HPDE6-E6E7 (cell line): ENCODE data around the gene STIP1.
A peak's percentile ranks its signal among the peaks of the same experiment; 100 is the strongest.

Source experiments
- DNase-seq: peaks from one replicate; pipeline ENCODE4 v3.0.0; 2011; ENCODE audit warnings: missing footprints; ENCODE audit errors: extremely low spot score

The STIP1 gene

DNA sequence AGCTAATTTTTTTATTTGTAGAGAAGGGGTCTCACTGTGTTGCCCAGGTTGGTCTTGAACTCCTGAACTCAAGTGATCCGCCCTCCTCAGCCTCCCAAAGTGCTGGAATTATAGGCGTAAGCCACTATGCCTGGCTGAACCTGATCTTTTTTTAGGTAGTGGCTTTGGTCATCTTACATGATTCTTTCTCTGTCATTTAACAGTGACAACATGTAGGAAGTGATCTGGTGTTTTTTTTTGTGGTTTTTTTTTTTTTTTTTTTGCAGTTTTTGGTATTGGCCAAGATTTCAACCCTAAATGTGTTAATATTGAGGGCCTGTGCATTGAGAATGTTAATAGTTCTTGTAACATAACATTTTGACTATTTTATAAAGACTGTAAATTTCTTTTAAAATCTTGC lies 12.5 kb downstream of the STIP1 start:
- no peak for DNase-seq

DNA sequence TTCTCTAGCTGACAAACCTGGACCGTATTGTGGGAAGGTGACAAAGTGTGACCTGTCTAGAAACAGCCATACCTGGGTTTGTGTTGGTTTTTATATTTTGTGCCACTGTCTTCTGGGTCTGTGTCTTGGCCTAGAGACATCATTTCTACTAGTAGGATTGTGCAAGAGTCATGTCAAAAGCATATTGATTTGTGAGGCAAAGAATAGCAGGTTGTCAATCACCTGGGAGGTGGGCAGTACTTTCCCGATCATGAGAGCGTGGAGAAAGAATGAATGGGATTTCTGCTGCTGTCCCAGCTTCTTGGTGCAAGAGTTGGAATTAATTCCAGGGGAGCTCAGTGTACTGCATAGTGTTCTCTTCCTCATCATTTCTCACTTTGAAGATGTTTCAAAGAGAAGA lies 15.6 kb downstream of the STIP1 start:
- no peak for DNase-seq

GRCh38 chr11:64202992-64203391 lies 17.0 kb downstream of the STIP1 start:
- DNase-seq, result no peak

- no peak for DNase-seq
Measured at GRCh38 chr11:64203421-64204079, 17.6 kb downstream of the STIP1 start.

DNA sequence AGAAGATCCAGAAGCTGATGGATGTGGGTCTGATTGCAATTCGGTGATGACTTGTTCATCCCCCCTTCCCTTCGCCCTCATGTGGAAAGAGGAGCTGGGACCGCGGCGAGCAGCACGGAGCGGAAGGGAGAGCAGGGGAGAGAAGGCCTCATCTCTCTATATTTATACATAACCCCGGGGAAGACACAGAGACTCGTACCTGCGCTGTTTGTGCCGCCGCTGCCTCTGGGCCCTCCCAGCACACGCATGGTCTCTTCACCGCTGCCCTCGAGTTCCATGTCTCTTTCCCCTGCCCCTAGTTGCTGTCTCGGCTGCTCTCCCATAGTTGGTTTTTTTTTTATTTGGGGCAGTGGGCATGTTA lies 18.1 kb downstream of the STIP1 start:
- DNase-seq, result no peak

- peak; percentile 93 for DNase-seq
Measured at GRCh38 chr11:64204464-64204989, 18.6 kb downstream of the STIP1 start.

- no peak for DNase-seq
Measured at GRCh38 chr11:64206457-64207255, 20.7 kb downstream of the STIP1 start, which contains the start of gene FERMT3. TSS of gene FERMT3 (plus strand) at chr11:64206721. CDS start at chr11:64207365, 644 bp downstream.

DNA sequence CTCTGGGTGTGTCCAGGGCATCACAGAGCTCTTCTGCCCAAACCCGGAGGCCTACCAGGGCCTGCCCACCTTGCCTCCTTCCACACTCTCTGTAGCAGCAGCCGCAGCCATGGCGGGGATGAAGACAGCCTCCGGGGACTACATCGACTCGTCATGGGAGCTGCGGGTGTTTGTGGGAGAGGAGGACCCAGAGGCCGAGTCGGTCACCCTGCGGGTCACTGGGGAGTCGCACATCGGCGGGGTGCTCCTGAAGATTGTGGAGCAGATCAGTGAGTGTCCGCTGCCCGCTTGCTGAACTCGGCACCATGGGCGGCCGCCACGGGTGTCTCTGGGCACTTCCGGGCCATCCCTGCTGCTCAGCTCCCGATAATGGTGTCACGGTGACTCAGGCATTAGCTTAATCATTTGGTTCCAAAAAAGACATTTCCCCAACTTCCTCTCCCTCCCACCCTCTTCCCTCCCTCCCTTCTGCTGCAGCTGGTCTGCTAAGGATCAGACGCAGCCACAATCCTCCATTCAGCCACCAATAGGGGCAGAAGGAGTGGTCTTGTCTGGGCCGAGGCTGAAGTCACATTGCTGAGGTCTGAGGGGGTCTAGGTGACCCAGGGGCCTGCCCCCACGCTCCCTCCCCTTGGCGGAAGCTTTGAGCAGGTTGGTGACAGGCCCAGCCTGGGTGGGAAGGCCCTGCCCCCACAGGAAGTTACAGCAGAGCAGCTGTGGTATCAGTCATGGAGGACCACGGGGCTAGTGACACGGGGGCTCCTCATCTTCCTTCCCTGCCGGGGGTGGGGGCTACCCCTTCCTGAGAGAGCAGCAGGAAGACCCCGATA lies 21.5 kb downstream of the STIP1 start:
- no peak for DNase-seq

DNA sequence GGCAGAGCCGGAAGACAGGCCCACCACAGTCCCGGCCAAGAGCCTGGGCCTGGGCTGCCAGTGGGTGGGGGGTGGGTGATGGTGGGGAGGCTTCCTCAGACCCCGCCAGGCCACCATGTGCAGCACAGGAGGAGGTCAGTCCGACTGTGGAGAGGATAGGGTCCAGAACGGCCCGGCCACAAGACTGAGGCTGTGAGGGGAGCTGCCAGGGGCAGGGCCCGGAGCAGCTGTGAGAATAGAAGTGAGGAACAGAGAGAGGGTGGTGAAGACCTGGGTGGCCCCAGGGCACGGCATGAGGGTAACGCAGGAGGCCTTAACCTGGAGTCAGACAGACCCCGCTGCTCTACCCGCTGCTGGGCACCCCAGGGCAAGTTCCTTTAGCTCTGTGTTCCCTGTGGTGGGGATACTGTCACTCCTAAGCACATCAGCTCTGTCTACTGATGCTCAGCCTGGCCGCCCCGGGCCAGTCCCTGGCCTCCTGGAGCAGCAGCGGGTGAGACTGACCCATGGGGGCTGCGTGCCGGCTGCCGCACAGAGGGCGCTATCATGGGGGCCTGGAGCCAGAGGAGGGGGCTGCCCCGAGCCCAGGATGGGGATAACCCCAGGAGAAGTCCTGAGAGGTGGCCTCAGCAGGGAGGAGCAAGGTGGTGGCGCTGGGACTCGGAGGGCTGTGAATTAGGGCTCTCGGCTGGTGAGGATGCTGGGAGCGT lies 22.3 kb downstream of the STIP1 start:
- no peak for DNase-seq

DNA sequence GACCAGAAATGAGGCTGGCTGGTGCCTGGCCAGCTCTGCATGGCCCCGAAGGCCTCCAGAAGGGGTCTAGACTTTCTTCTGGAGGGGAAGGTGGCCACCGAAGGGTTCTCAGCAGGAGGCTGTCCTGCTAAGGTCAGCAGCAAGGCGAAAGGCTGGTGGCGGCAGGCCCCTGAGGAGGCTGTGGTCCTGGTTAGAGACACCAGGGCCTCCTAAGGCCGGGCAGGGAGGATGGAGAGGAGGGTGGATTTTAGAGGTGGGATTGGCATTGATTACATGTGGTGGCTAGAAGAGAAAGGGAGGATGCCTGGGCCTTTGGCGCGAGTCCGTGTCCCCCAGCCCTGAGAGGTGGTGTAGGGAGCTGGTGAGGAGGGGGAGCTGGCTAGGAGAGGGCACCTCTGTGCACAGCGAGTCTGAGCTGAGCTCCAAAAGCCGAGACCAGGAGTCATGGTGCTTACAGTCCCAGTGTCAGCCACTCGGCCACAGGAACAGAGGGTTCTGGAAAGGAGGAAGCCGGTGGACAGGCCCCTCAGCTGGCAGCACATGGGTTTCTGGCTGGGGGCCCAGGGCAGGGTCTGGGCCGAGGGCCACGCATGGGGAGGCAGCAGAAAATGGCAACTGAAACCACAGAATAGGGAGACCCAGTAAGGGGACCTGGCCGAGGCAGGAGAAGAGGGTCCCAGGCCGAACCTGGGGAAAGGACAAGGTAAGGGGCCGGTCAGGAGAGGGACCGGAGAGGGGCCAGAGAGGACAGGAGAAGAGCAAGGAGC lies 23.0 kb downstream of the STIP1 start:
- no peak for DNase-seq

- no peak for DNase-seq
Measured at GRCh38 chr11:64209563-64209843, 23.5 kb downstream of the STIP1 start.

DNA sequence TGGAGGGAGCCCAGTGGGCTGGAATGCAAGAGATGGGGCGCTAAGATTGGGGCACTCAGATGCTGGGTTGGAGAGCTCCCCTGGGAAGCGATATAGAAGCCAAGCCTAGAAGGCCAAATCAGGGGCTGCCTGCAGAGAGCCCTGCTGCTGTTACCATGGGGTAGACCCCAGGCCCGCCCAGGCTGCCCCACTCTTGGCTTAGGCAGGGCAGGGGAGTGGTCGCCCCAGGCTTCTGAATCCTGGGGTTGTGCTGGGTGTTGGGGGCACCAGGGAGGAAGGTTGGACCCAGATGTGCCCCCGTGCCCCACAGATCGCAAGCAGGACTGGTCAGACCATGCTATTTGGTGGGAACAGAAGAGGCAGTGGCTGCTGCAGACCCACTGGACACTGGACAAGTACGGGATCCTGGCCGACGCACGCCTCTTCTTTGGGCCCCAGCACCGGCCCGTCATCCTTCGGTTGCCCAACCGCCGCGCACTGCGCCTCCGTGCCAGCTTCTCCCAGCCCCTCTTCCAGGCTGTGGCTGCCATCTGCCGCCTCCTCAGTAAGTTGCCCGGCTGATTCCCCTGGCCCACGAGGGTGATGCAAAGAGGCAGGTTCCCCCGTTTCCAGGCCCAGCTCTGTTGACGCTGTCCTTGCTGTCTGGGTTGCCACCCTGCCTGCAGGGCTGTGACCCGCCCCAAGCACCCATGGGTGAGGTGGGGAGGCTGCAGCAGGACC lies 24.5 kb downstream of the STIP1 start:
- no peak for DNase-seq

DNA sequence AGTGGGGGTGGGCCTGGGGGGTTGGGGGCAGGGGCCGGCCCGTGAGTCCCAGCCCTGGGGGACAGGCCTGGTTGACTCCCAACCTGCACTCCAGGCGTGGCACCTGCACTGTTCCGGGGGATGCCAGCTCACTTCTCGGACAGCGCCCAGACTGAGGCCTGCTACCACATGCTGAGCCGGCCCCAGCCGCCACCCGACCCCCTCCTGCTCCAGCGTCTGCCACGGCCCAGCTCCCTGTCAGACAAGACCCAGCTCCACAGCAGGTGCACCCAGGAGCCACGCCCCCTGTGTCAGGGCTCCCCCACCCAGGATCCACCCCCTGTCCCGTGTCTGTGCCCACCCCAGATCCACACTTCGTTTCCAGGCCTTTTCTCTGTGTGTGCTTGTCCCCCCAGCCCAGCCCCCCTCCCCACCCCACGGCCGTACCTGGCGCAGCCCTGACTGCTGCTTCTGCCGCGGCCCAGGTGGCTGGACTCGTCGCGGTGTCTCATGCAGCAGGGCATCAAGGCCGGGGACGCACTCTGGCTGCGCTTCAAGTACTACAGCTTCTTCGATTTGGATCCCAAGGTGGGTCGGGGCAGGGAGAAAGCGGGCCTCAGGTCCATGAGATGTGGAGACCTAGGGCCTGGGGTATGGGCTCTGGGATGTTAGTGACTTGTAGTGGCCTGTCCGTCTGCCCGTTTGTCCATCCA lies 25.4 kb downstream of the STIP1 start:
- DNase-seq, result no peak

DNA sequence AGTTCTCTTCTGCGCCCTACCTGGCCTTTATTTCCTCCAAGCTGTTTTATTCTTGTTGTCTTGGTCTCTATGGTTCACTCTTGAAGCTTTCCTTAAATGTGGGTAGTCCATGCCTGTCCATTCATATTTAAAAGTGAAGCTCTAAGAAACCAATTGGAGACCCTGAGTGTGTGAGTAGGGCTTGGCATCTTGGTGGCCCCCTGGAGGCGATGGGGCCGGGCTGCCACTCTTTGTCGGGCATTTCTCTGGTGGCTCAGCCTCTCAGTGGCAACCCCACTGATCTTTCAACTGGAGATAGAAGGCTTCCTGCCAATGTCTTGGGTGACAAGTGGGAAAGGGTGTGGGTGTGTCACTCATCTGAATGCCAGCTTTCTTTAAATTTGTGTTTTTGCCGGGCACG lies 30.9 kb downstream of the STIP1 start:
- DNase-seq, result no peak

DNA sequence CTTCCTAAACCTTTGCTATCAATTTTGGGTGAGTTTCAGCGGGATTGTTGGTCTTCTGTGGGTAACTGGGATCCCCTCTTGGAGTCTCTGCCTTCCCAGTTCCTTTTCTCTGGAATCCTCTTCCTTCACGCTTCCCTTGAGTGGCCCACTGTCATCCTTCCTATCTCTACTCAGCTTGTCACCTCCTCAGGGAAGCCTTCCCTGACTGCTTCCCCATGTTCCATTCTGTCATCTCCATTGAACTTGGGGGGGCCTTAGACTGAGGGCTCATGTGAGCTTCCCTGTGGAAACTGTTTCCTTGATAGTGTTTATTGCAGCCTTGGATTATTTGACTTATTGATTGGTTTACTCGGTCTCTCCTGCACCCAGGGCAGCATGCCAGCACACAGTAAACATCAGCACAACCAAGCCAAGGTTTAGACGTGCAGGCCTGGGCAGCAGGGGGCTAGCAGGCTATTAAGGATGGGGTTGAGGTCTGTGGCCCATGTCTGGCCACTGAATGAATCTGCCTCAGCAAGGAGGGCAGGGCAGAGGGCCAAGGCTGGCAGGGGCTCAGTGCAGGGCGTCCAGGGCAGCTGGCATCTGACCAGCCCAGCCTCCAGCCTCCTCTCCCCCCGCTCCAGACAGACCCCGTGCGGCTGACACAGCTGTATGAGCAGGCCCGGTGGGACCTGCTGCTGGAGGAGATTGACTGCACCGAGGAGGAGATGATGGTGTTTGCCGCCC lies 32.8 kb downstream of the STIP1 start:
- no peak for DNase-seq

DNA sequence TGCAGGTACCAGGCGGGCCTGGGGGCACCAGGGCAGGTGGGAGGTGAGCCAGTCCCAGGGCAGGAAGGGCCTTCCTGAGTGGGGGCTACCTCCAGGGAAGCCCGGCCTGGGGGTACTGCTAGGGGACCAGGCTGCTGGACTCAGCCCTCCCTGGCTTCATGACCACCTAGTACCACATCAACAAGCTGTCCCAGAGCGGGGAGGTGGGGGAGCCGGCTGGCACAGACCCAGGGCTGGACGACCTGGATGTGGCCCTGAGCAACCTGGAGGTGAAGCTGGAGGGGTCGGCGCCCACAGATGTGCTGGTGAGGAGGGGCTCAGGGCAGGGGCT lies 33.3 kb downstream of the STIP1 start:
- no peak for DNase-seq

GRCh38 chr11:64219755-64220154 lies 33.8 kb downstream of the STIP1 start:
- DNase-seq, result no peak

DNA sequence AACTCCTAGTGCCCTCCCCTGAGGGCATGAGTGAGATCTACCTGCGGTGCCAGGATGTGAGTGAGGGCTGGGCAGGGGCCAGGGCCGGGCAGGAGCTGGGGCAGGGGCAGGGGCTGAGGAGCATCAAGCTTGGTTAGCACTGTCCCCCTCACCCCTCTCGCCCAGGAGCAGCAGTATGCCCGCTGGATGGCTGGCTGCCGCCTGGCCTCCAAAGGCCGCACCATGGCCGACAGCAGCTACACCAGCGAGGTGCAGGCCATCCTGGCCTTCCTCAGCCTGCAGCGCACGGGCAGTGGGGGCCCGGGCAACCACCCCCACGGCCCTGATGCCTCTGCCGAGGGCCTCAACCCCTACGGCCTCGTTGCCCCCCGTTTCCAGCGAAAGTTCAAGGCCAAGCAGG lies 34.3 kb downstream of the STIP1 start:
- DNase-seq, result no peak

DNA sequence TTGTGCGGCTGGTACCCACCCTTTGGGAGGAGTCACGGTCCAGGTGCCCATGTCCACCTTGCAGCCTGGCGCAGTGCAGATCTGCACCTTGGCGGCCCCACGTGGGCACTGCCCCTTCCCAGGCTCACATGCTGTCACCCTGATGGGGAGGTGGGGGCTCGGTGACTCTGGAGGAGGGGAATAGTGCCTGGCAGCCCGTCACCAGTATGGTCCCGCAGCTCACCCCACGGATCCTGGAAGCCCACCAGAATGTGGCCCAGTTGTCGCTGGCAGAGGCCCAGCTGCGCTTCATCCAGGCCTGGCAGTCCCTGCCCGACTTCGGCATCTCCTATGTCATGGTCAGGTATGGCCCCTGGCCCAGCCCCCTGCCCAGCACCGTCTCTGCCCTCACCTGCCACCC lies 34.8 kb downstream of the STIP1 start:
- no peak for DNase-seq
